ENCODE results near the gene RETREG1.
"Not testable (repeated sequence)": the region's sequence is repeated elsewhere in the genome, so short reads cannot be mapped to it uniquely, and the experiment has no call there.

RETREG1 gene

GRCh38 chr5:16483361-16483760 lies 133.4 kb downstream of the RETREG1 start:
- peak in 1 of 2 experiments; percentile 58 for DNase-seq

- no peak for DNase-seq
Measured at GRCh38 chr5:16482891-16483290, 133.9 kb downstream of the RETREG1 start.

DNA sequence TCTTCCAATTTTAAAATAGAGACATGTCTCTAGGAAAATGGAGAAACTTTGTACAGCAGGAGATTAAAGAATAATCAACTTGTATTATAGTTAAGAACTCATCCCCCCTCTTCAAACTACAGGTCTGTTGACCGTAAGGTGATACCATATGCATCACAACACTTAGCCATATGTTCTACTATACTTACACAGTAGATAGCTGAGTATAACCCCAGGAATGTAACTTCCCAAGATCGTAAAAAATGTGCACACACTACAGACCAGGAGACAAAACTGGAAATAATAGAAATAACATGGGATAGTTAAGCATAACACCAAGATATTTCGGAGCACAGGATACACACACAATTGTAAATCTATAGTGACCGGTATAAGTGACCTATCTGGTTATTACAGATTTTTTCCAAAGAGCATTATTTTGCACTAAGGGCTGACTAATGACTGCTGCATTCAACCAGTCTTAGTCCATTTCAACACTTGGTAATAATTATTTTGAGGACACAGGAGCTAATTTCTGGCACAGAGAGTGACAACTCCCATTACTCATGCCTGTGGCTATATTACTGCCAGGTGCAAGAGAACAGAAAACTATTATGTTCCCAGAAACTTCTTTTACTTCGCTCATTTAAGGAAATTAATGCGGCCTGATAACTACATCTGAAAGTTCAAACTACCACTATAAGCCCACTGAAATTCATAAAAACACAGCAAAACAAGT lies 135.8 kb downstream of the RETREG1 start:
- DNase-seq, result peak in 1 of 2 experiments; percentile 20

DNA sequence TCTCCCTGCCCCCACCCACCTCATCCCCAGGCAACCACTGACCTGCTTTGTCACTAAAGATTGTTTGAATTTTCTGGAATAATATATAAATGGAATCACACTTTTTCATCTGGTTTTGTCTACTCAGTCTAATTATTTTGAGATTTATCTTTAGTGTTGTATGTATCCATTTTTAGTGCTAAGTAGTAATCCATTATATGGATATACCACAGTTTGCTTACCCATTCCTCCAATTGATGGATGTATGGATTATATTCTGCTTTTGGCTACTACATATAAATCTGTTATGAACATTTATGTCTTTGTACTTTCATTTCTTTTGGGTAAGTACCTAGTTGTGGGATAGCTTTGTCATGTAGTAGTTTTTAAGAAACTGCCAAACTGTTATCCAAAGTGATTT lies 136.7 kb downstream of the RETREG1 start:
- DNase-seq, result no peak

DNA sequence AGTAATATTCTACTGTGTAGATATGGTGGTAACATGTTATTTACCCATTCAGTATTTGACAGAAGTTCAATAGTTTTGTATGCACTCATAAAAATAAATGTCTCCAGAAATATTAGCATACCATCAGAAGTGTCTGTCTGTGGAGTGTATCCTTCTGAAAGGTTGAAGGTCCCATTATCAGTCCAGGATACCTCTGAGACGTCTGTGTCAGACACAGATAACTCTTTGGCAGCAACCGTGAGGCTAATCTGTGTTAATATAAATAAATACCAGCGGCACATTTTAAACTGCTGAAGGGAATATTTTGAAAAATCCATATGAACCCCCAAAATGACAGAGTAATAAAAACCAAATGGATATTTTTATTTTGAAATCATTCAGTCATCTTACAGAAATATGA lies 139.3 kb downstream of the RETREG1 start:
- no peak for DNase-seq

DNA sequence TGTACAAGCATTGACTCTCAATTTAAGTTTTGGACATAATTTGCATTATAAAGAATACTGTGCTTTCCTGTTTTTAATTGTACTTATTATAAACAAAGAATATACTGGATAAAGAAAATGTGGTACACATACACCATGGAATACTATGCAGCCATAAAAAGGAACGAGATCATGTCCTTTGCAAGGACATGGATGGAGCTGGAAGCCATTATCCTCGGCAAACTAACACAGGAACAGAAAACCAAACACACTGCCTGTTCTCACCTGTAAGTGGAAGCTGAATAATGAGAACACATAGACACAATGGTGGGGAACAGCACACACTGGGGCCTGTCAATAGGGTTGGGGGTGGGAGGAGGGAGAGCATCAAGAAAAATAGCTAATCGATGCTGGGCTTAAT lies 140.4 kb downstream of the RETREG1 start:
- not testable (repeated sequence) for DNase-seq

- DNase-seq, result no peak
Measured at GRCh38 chr5:16471387-16471786, 145.4 kb downstream of the RETREG1 start.

DNA sequence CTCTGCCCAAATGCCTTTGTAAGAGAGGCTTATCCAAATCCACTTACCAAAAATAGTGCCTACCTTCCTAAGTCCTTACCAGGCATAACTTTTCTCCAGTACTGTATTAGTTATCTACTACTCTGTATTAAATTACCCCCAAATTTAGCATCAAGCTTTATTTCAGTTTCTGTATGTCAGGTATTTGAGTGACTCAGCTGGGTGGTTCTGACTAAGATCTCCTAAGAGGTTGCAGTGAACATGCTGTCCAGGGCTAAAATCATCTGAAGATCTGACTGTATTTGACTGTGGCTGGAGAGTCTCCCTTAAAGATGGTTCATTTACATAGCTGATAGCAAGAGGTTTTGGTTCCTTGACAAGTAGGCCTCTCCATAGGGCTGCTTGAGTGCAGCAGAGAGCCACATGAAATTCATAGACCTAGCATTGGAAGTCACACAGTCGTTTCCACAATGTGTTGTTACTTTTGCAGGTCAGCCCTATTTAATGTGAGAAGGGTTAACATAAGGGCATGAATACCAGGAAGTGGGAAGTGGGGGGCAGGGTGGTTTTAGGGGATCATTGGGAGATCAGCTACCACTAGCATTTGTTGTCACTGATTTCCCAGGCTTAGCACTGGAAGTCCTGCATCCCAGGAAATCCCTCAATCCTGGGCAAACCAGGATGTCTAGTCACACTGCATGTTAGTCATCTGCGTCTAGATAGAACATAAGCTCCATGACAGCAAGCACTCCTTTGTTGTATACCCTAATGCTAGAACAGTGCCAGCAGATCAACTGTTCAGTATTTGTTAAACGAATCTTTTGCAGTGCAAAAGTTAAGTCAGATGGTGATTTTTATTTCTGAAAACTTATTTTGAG lies 149.2 kb downstream of the RETREG1 start:
- no peak for DNase-seq

GRCh38 chr5:16465544-16466432 lies 151.0 kb downstream of the RETREG1 start, which contains the start of gene ZNF622:
TSS of gene ZNF622 (minus strand) at chr5:16465800. CDS start at chr5:16465665, 135 bp downstream.
- DNase-seq, result peak; percentile 97 to 99

GRCh38 chr5:16464664-16465543 lies 151.9 kb downstream of the RETREG1 start:
- no peak for DNase-seq

- DNase-seq, result no peak
Measured at GRCh38 chr5:16464231-16464630, 152.6 kb downstream of the RETREG1 start.

- DNase-seq, result no peak
Measured at GRCh38 chr5:16461782-16462181, 155.0 kb downstream of the RETREG1 start.

GRCh38 chr5:16461026-16461425 lies 155.8 kb downstream of the RETREG1 start:
- DNase-seq, result no peak

DNA sequence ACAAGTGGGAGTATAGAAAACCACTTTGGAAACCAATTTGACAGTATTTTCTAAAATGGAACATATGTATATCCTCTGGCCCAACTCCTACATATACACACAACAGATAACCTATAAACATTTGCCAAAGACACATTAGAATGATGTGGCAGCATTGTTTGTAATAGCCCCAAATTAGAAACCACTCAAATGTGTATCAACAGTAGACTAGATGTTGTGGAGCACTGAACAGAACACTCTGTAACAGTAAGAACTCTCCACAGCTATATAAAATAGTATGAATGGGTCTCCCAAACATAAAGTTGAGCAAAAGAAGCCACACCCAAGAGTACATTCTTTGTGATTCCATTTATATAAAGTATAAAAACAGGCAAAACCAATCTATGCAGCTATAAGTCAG lies 157.3 kb downstream of the RETREG1 start:
- DNase-seq, result no peak

GRCh38 chr5:16457853-16458252 lies 158.9 kb downstream of the RETREG1 start:
- DNase-seq, result no peak

DNA sequence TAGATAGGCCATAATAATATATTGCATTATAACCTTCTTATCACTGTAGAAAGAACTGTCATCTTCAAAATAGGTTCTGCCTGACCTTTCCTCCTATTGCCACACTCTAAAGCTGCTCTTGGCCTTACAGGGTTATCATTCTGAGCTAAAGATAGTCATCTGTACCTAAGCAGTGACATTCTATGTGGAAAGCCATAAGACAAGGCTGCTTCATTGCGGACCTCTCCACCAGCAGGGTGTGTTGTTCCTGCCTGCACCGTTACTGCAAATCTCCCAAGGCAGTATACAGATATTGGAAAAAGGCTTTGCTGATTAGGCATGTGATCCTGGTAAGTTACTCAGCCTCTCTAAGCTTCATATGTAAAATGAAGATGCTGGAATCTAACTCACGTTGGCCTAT lies 159.3 kb downstream of the RETREG1 start:
- DNase-seq, result no peak

DNA sequence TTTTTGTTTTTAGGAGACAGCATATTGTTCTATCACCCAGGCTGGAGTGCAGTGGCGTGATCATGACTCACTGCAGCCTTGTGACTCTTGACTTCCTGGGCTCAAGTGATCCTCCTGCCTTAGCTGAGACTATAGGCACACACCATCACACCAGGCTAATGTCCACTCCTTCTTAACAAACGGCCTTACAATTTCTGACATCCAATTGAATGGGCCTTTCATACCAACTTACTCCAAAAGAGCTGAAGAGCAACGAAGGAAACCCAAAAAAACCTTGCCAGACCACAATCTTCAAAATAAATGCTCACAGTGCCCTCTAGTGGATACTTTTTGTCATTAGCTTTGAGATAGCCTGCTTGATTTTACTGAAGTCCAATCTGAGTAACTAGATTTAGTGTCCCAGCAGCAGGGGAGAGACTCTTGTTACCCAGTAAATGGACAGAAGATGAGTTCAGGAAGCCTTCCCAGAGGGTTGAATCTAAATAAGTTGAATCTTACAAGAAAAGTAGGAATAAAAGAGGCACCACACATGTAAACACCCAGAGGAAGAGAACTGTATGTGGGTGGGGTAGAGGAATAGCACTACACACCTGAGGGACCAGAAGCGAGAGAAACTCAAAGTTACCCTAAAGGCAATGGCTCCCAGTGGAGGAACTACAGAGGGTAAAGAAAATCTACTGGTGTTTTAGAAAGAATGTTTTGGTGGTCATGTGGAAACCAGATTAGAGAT lies 160.5 kb downstream of the RETREG1 start:
- DNase-seq, result peak; percentile 79 to 83

GRCh38 chr5:16455668-16456067 lies 161.1 kb downstream of the RETREG1 start:
- DNase-seq, result no peak

DNA sequence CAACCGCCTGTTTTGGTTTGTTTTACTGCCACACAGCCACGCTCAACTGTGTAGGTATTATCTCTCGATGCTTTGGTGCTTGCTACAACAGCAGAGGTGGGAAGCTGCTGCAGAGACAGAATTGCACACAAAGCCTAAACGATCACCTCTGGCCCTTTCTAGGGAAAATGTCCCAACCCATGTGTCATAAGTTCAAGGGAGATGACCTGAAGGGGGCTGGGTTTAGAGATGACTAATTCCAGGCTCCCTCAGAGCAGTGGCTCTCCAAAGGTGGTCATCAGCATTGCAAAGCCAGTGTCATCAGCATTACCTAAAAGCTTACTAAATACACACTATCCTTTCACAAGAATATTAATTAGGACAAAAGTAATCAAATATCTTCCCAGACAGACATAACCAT lies 162.1 kb downstream of the RETREG1 start:
- no peak for DNase-seq

GRCh38 chr5:16453609-16454008 lies 163.2 kb downstream of the RETREG1 start:
- peak; percentile 52 to 60 for DNase-seq

- no peak for DNase-seq
Measured at GRCh38 chr5:16450163-16450562, 166.6 kb downstream of the RETREG1 start.
